GM13976 (cell line): ENCODE results near the gene CDYL.

Experiments
- DNase-seq: peaks from one replicate; pipeline ENCODE4 v3.0.0; 2012; ENCODE audit warnings: low spot score
- CTCF ChIP-seq: IDR thresholded peaks from 2 replicates; pipeline ENCODE4 v1.5.1; 2012; ENCODE audit warnings: borderline replicate concordance, mild to moderate bottlenecking; ENCODE audit not compliant: insufficient read depth; ENCODE audit errors: extremely low read depth, missing control alignments, control extremely low read depth
- in situ Hi-C: fragments of 300-500 bp; cut with MboI; formaldehyde crosslinking; loops from one replicate; pipeline ENCODE4 v1.12.0; 2022; ENCODE audit warnings: low sequenced_read_pairs, mixed read lengths, inconsistent platforms; ENCODE audit not compliant: unreplicated experiment

Gene CDYL

DNA sequence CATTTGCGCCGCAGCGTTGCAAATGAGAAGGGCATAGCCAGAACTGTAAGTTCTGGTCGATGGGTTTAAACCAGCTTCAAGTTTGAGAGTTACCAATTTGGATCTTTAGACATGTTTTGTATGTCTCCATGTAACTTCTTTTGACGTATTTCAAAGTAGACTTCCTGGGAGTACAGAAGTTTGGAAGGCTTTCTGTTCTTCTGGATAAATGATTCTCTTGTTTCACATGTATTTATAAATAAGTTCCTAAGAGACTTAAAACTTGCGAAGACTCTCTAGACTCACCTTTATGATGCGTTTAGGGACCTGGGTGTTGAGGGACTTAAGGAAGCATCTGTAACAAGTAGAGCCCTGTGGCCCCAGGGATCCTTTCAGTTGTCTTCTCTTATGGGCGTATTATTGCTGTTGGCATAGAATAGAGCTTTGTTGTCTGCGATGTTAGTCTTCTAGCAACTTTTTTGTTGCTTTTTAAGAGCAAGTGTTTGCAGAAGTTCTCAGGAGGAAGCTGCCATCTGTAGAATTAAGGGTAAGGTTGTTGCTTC lies 1.3 kb downstream of the CDYL start:
- no peak for DNase-seq
- in situ Hi-C loops = no loop called here

GRCh38 chr6:4778086-4778485 lies 1.9 kb downstream of the CDYL start:
- TF ChIP-seq CTCF = no peak
- in situ Hi-C loops = no loop called here
- peak; percentile 53 for DNase-seq

More for the DNA sequence above, 1.3 kb downstream of the CDYL start:
- no peak for TF ChIP-seq CTCF

GRCh38 chr6:4780360-4780812 lies 4.2 kb downstream of the CDYL start:
- in situ Hi-C loops = no loop called here
- no peak for TF ChIP-seq CTCF
- no peak for DNase-seq

GRCh38 chr6:4781426-4781825 lies 5.2 kb downstream of the CDYL start:
- DNase-seq = no peak

DNA sequence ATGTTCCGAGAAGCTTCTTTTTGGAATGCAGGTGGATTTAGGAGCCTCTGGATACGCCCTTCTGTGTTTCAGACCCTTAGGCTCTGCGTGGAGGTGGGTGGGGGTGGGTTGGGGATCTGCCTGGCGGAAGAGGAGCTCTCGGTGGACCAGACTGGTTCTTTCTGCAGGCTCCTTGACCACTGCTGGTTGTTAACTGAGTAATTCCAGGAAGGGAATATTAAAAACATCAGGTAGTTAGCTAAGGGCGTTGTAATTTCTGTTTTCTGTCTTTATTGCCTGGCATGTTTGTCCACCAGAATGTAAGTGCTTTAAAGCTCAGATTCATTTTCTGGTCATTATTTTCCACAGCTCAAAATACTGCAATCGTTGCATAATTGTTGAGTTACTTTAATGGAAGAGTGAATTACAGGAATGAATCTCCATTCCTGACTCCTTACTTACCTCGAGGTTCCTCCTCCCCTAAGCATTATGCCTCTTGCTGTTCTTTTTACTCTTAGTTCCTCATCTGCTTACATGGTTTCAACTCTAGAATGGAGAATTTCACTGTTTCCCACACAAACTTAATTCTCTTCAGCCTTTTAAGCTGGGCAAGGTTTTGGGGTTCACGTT lies 5.9 kb downstream of the CDYL start:
- in situ Hi-C loops = no loop called here
- no peak for TF ChIP-seq CTCF
- DNase-seq = no peak

More at GRCh38 chr6:4781426-4781825, 5.2 kb downstream of the CDYL start:
- TF ChIP-seq CTCF = no peak
- in situ Hi-C loops = no loop called here

GRCh38 chr6:4786996-4787395 lies 10.8 kb downstream of the CDYL start:
- in situ Hi-C loops = no loop called here

More at GRCh38 chr6:4786996-4787395, 10.8 kb downstream of the CDYL start:
- TF ChIP-seq CTCF = no peak
- DNase-seq = no peak
